ENCODE data around the gene RPL4.
"Not testable (repeated sequence)": the region's sequence is repeated elsewhere in the genome, so short reads cannot be mapped to it uniquely, and the experiment has no call there.

- not testable (repeated sequence) for TF ChIP-seq CTCF (IDR thresholded peaks at IDR 0.05); ZFX (IDR thresholded peaks at IDR 0.05; ENCODE audit: borderline replicate concordance)
These were observed 33.8 kb downstream of the RPL4 start for GRCh38 chr15:66470825-66471224.

Data from 22Rv1 (cell line).